OCI-LY7 (cell line): ENCODE data around the gene KIF6. TPM values are rescaled to one million over a fixed set of nuclear protein-coding genes. Genes with fewer than 3 reads are reported as not detected.

Source experiments
- BruUV-seq: library from RNA; stranded (reverse); fragments of 400-500 nt; replicated peaks from 2 replicates; lab custom pipeline; 2021; lab: Mats Ljungman, UMichigan
- CTCF ChIA-PET: fragments of 300-600 bp; sonication (Branson Sonifier 250); formaldehyde crosslinking; loops from one replicate; lab custom pipeline; 2022; ENCODE audit warnings: antibody characterized with exemption; ENCODE audit not compliant: unreplicated experiment; lab: Charles Lee
- POLR2A ChIA-PET: fragments of 300-600 bp; sonication (Branson Sonifier 250); formaldehyde crosslinking; loops from one replicate; lab custom pipeline; 2022; ENCODE audit warnings: antibody characterized with exemption; lab: Charles Lee
- DNase-seq: peaks from one replicate; pipeline ENCODE4 v3.0.0-alpha.2; 2015; ENCODE audit warnings: low spot score
- H2AFZ ChIP-seq: fragments of 200-600 bp; sonication (generic), shearing (Covaris generic); 2 replicates; pipeline ENCODE4 v1.6.1; 2014; ENCODE audit warnings: mild to moderate bottlenecking, antibody characterized with exemption, low read length, moderate library complexity
- H3K27ac ChIP-seq: fragments of 200-600 bp; sonication (generic); 2 replicates; pipeline ENCODE4 v1.5.1; 2014; ENCODE audit warnings: mixed run types, low read depth, mild to moderate bottlenecking, moderate library complexity, low read length, inconsistent platforms; ENCODE audit not compliant: poor library complexity, severe bottlenecking
- H3K36me3 ChIP-seq: fragments of 200-600 bp; sonication (generic); 2 replicates; pipeline ENCODE4 v1.6.1; 2014; ENCODE audit warnings: mild to moderate bottlenecking, antibody characterized with exemption, low read length, moderate library complexity, mixed read lengths; ENCODE audit not compliant: insufficient read depth
- H3K4me1 ChIP-seq: fragments of 200-600 bp; sonication (generic); 2 replicates; pipeline ENCODE4 v1.5.1; 2014; ENCODE audit warnings: mild to moderate bottlenecking, low read length; ENCODE audit not compliant: insufficient read depth, poor library complexity, severe bottlenecking
- H3K4me2 ChIP-seq: fragments of 200-600 bp; sonication (generic); 2 replicates; pipeline ENCODE4 v1.6.1; 2014; ENCODE audit warnings: mild to moderate bottlenecking, low read length
- H3K4me3 ChIP-seq: fragments of 200-600 bp; sonication (generic); 2 replicates; pipeline ENCODE4 v1.5.1; 2014; ENCODE audit warnings: mild to moderate bottlenecking, low read depth, low read length; ENCODE audit not compliant: poor library complexity, severe bottlenecking
- H3K79me2 ChIP-seq: fragments of 200-600 bp; sonication (generic); 2 replicates; pipeline ENCODE4 v1.6.1; 2016; ENCODE audit warnings: low read depth, mild to moderate bottlenecking, low read length, moderate library complexity, mixed read lengths; ENCODE audit not compliant: insufficient read depth
- H3K9me2 ChIP-seq: fragments of 200-600 bp; sonication (generic); 2 replicates; pipeline ENCODE4 v1.6.1; 2016; ENCODE audit warnings: mild to moderate bottlenecking, low read length, mixed read lengths; ENCODE audit not compliant: insufficient read depth
- H3K9me3 ChIP-seq: fragments of 200-600 bp; sonication (generic); 2 replicates; pipeline ENCODE4 v1.6.1; 2014; ENCODE audit warnings: mild to moderate bottlenecking, mixed run types, low read length, mixed read lengths
- H4K20me1 ChIP-seq: fragments of 200-600 bp; sonication (generic); 2 replicates; pipeline ENCODE4 v1.6.1; 2014; ENCODE audit warnings: mild to moderate bottlenecking, antibody characterized with exemption, low read length, moderate library complexity, mixed read lengths; ENCODE audit not compliant: insufficient read depth
- CTCF ChIP-seq: fragments of 200-600 bp; sonication (generic); conservative IDR thresholded peaks from 2 replicates; pipeline ENCODE4 v1.5.1; 2014; ENCODE audit warnings: mild to moderate bottlenecking, antibody characterized with exemption, low read length, moderate library complexity, mixed read lengths
- EZH2phosphoT487 ChIP-seq: fragments of 200-600 bp; sonication (generic); IDR thresholded peaks from 2 replicates; pipeline ENCODE4 v1.6.1; 2018; ENCODE audit warnings: low read depth, borderline replicate concordance, mild to moderate bottlenecking, mixed run types, antibody characterized with exemption, low read length, moderate library complexity, mixed read lengths
- intact Hi-C: fragments of 100-400 bp; cut with micrococcal nuclease; formaldehyde crosslinking; loops from one replicate; pipeline ENCODE4 v1.10.0; 2022; ENCODE audit not compliant: unreplicated experiment
- total RNA-seq, 2 experiments: library from RNA; depleted of rRNA in 1 of 2; stranded (reverse); fragments of >200 nt in 1 of 2; shearing (Covaris generic) in 1 of 2; gene quantifications; 2 replicates each; pipeline ENCODE4 v1.2.3, GENCODE V29; 2014 to 2022

KIF6 gene
- total RNA-seq, 2 experiments from 2014 or later = not detected

GRCh38 chr6:39432330-39433025 lies 292.7 kb downstream of the KIF6 start:
- intact Hi-C loops = no loop called here
- POLR2A ChIA-PET = no interaction called here
- no peak overlapping the region for H3K27ac ChIP-seq
- no peaks in the 10 kb centered on the region for H3K9me2 ChIP-seq
- H3K4me1 ChIP-seq = no peaks in the 10 kb centered on the region
- TF ChIP-seq EZH2phosphoT487 (no peak), CTCF (no peak)
- H3K79me2 ChIP-seq = no peaks in the 10 kb centered on the region
- H3K4me3 ChIP-seq = no peak overlapping the region
- no peaks in the 10 kb centered on the region for H3K36me3 ChIP-seq
- H2AFZ ChIP-seq = no peak overlapping the region
- no peak for DNase-seq
- 0 out of 2 replicates have a peak, but pooled peaks cover 5% of the 10 kb centered on the region for H3K9me3 ChIP-seq
- CTCF ChIA-PET = no interaction called here
- BruUV-seq = no TSS peak
- H3K4me2 ChIP-seq = no peak overlapping the region
- no peaks in the 10 kb centered on the region for H4K20me1 ChIP-seq

DNA sequence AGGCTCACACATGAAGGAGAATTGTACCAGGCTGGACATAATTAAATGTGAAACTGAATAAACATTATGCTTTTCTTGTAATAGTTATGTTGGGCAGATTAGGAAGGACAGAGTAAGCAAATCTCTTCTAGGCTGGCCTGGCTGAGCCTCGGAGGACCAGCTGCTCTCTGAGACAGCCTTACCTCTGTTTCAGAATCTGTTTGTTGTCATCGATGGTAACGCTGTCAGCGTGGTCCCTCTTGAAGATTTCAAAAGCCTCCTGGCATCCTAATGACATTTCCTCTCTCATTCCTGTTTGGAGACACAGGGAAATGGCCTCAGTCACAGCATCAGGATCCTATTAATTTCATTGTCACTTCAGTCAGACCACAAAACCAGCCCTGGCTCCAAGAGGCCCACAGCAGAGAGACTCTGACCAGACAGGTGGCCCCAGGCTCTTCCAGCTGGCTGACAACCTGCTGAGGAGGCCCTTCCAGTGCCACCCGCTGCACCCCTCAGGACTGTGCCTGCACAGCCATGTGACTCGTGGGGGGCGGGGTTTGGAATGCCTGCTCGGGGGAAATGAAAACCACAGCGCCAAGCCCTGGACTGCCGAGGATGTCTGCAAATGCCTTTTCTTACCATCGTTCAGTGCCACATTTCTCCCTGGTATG lies 294.2 kb downstream of the KIF6 start:
- CTCF ChIA-PET = no interaction called here
- no peak for DNase-seq
- Histone ChIP-seq H3K27ac (no peak overlapping the region), H3K4me2 (no peak overlapping the region), H3K4me1 (no peaks in the 10 kb centered on the region), H4K20me1 (no peaks in the 10 kb centered on the region), H3K9me2 (no peaks in the 10 kb centered on the region), H3K79me2 (no peaks in the 10 kb centered on the region), H3K36me3 (no peaks in the 10 kb centered on the region), H2AFZ (no peak overlapping the region), H3K9me3 (no peaks in the 10 kb centered on the region), H3K4me3 (no peak overlapping the region)
- no peak for TF ChIP-seq EZH2phosphoT487
- no peak for TF ChIP-seq CTCF
- POLR2A ChIA-PET = no interaction called here
- no TSS peak for BruUV-seq
- intact Hi-C loops = no loop called here

GRCh38 chr6:39430446-39430845 lies 294.8 kb downstream of the KIF6 start:
- no peak for TF ChIP-seq EZH2phosphoT487
- no peak for TF ChIP-seq CTCF
- H3K9me2 ChIP-seq = no peaks in the 10 kb centered on the region
- BruUV-seq = no TSS peak
- H3K27ac ChIP-seq = no peak overlapping the region
- H3K4me1 ChIP-seq = no peaks in the 10 kb centered on the region
- intact Hi-C loops = no loop called here
- no peak overlapping the region for H3K4me3 ChIP-seq
- no peaks in the 10 kb centered on the region for H3K79me2 ChIP-seq
- no peaks in the 10 kb centered on the region for H4K20me1 ChIP-seq
- ChIA-PET POLR2A (no interaction called here), CTCF (no interaction called here)
- H3K36me3 ChIP-seq = no peaks in the 10 kb centered on the region
- no peak overlapping the region for H2AFZ ChIP-seq
- H3K9me3 ChIP-seq = no peaks in the 10 kb centered on the region
- DNase-seq = no peak
- no peak overlapping the region for H3K4me2 ChIP-seq
